ENCODE results near the gene ITGB5. TPM values are rescaled to one million over a fixed set of nuclear protein-coding genes. Genes with fewer than 3 reads are reported as not detected.
A peak's percentile ranks its signal among the peaks of the same experiment; 100 is the strongest.

Gene ITGB5
- total RNA-seq, 1 donor from 2014 or later: 501 TPM

GRCh38 chr3:124859025-124859424, 28.1 kb downstream of the ITGB5 start:
- no peak for TF ChIP-seq CTCF (IDR thresholded peaks at IDR 0.05)
- Mint-ChIP-seq H3K9me3 (ENCODE audit: low read depth) (peaks cover 7% of the 10 kb centered on the region), H3K4me1 (ENCODE audit: low read depth) (peaks cover 77% of the 10 kb centered on the region), H3K36me3 (ENCODE audit: low read depth) (peaks cover 24% of the 10 kb centered on the region), H3K4me3 (ENCODE audit: unreplicated experiment) (peak overlapping the region; percentile 0), H3K27me3 (ENCODE audit: low read depth) (no peaks in the 10 kb centered on the region), H3K27ac (ENCODE audit: unreplicated experiment) (peak overlapping the region; percentile 92)
- DNase-seq (ENCODE audit: low spot score): no peak

GRCh38 chr3:124858275-124858674, 28.9 kb downstream of the ITGB5 start:
- Mint-ChIP-seq H3K27ac (ENCODE audit: unreplicated experiment) (peak overlapping the region; percentile 92), H3K4me1 (ENCODE audit: low read depth) (peaks cover 81% of the 10 kb centered on the region), H3K27me3 (ENCODE audit: low read depth) (no peaks in the 10 kb centered on the region), H3K4me3 (ENCODE audit: unreplicated experiment) (no peak overlapping the region), H3K9me3 (ENCODE audit: low read depth) (peaks cover 8% of the 10 kb centered on the region), H3K36me3 (ENCODE audit: low read depth) (peaks cover 26% of the 10 kb centered on the region)
- TF ChIP-seq CTCF (IDR thresholded peaks at IDR 0.05): no peak
- no peak for DNase-seq (ENCODE audit: low spot score)

GRCh38 chr3:124856677-124857076, 30.5 kb downstream of the ITGB5 start:
- peaks cover 8% of the 10 kb centered on the region for H3K9me3 Mint-ChIP-seq (ENCODE audit: low read depth)
- peaks cover 83% of the 10 kb centered on the region for H3K4me1 Mint-ChIP-seq (ENCODE audit: low read depth)
- peaks cover 26% of the 10 kb centered on the region for H3K36me3 Mint-ChIP-seq (ENCODE audit: low read depth)
- no peak overlapping the region for H3K4me3 Mint-ChIP-seq (ENCODE audit: unreplicated experiment)
- TF ChIP-seq CTCF (IDR thresholded peaks at IDR 0.05): no peak
- H3K27me3 Mint-ChIP-seq (ENCODE audit: low read depth): no peaks in the 10 kb centered on the region
- no peak for DNase-seq (ENCODE audit: low spot score)
- peak overlapping the region; percentile 49 for H3K27ac Mint-ChIP-seq (ENCODE audit: unreplicated experiment)

DNA sequence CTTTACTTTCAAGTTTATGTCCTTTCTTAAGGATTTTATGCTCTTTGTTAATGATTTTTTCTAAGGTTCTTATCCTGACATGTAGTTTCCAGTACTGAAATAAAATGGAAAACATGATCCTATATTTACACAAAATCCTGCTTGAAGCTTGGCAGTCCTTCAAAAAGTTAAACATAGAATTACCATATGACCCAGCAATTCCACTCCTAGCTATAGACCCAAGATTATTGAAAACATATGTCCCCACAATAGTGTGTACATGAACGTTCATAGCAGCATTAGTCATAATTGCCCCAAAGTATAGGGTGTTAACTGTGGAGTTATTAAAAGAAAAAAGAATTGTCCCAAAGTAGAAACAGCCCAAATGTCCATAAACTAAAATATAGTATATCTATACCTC, 33.2 kb downstream of the ITGB5 start:
- no peaks in the 10 kb centered on the region for H3K27me3 Mint-ChIP-seq (ENCODE audit: low read depth)
- TF ChIP-seq CTCF (IDR thresholded peaks at IDR 0.05): no peak
- DNase-seq (ENCODE audit: low spot score): no peak
- peaks cover 83% of the 10 kb centered on the region for H3K4me1 Mint-ChIP-seq (ENCODE audit: low read depth)
- peaks cover 26% of the 10 kb centered on the region for H3K36me3 Mint-ChIP-seq (ENCODE audit: low read depth)
- peaks cover 6% of the 10 kb centered on the region for H3K9me3 Mint-ChIP-seq (ENCODE audit: low read depth)
- H3K27ac Mint-ChIP-seq (ENCODE audit: unreplicated experiment): peak overlapping the region; percentile 53
- no peak overlapping the region for H3K4me3 Mint-ChIP-seq (ENCODE audit: unreplicated experiment)

- no peaks in the 10 kb centered on the region for H3K27me3 Mint-ChIP-seq (ENCODE audit: low read depth)
- peaks cover 6% of the 10 kb centered on the region for H3K9me3 Mint-ChIP-seq (ENCODE audit: low read depth)
- TF ChIP-seq CTCF (IDR thresholded peaks at IDR 0.05): no peak
- no peak for DNase-seq (ENCODE audit: low spot score)
- peaks cover 79% of the 10 kb centered on the region for H3K4me1 Mint-ChIP-seq (ENCODE audit: low read depth)
- H3K27ac Mint-ChIP-seq (ENCODE audit: unreplicated experiment): peak overlapping the region; percentile 53
- H3K36me3 Mint-ChIP-seq (ENCODE audit: low read depth): peaks cover 27% of the 10 kb centered on the region
- H3K4me3 Mint-ChIP-seq (ENCODE audit: unreplicated experiment): no peak overlapping the region
Measured at GRCh38 chr3:124853446-124853845, 33.7 kb downstream of the ITGB5 start.
